HFFc6 (cell line): ENCODE data around the gene TIMP2. TPM values are rescaled to one million over a fixed set of nuclear protein-coding genes. Genes with fewer than 3 reads are reported as not detected.

ENCODE experiments used
- DNase-seq: peaks from one replicate; pipeline ENCODE4 v3.0.0-alpha.2; 2018
- H3K27ac Mint-ChIP-seq: 2 replicates; pipeline ENCODE4 v1.8.0; 2020; ENCODE audit warnings: mild to moderate bottlenecking, mixed read lengths
- H3K27me3 Mint-ChIP-seq: 2 replicates; pipeline ENCODE4 v1.8.0; 2021; ENCODE audit warnings: mild to moderate bottlenecking, moderate library complexity, mixed read lengths; ENCODE audit not compliant: insufficient read depth
- H3K36me3 Mint-ChIP-seq: 2 replicates; pipeline ENCODE4 v1.8.0; 2021; ENCODE audit warnings: low read depth, mixed read lengths
- H3K4me1 Mint-ChIP-seq: 2 replicates; pipeline ENCODE4 v1.8.0; 2020; ENCODE audit warnings: low read depth, mixed read lengths
- H3K4me3 Mint-ChIP-seq: 2 replicates; pipeline ENCODE4 v1.8.0; 2020; ENCODE audit warnings: mild to moderate bottlenecking, moderate library complexity, mixed read lengths
- H3K9me3 Mint-ChIP-seq: 2 replicates; pipeline ENCODE4 v1.8.0; 2020; ENCODE audit warnings: mild to moderate bottlenecking, mixed read lengths
- CTCF ChIP-seq: fragments of 200-600 bp; sonication (generic); IDR thresholded peaks from 2 replicates; pipeline ENCODE4 v1.5.0; 2021; ENCODE audit warnings: antibody characterized with exemption, mild to moderate bottlenecking
- total RNA-seq, 6 experiments: library from RNA; stranded (reverse); fragmentation: NEBNext Ultra II Directional; extraction: Animal tissue kit (Norgen Biotek cat#: 25700); gene quantifications; 2 replicates in 1 of 6; 3 replicates in 5 of 6; pipeline ENCODE4 v1.2.3, GENCODE V29; 2021

Gene TIMP2
- total RNA-seq, 6 experiments from 2014 or later = 547 to 705 (median 601) TPM

- H3K27me3 Mint-ChIP-seq = peaks cover 3% of the 10 kb centered on the region
- peak overlapping the region; percentile 48; the same call in 1 of the 2 replicates for H3K27ac Mint-ChIP-seq
- H3K9me3 Mint-ChIP-seq = no peaks in the 10 kb centered on the region
- H3K4me3 Mint-ChIP-seq = peak overlapping the region; percentile 94
- H3K4me1 Mint-ChIP-seq = peaks cover 53% of the 10 kb centered on the region
- DNase-seq = peak; percentile 15
- no peak for TF ChIP-seq CTCF
- peaks cover 4% of the 10 kb centered on the region; the same call in 1 of the 2 replicates for H3K36me3 Mint-ChIP-seq
Observed at GRCh38 chr17:78924481-78925151, 571 bp downstream of the TIMP2 start.

GRCh38 chr17:78923660-78924453 lies 1.3 kb downstream of the TIMP2 start:
- H3K27me3 Mint-ChIP-seq = peaks cover 3% of the 10 kb centered on the region
- no peaks in the 10 kb centered on the region for H3K9me3 Mint-ChIP-seq
- H3K4me3 Mint-ChIP-seq = peak overlapping the region; percentile 94
- no peak for TF ChIP-seq CTCF
- H3K36me3 Mint-ChIP-seq = peaks cover 4% of the 10 kb centered on the region; the same call in 1 of the 2 replicates
- peaks cover 54% of the 10 kb centered on the region for H3K4me1 Mint-ChIP-seq
- DNase-seq = no peak
- peak overlapping the region; percentile 72 for H3K27ac Mint-ChIP-seq

- no peak for DNase-seq
- Mint-ChIP-seq H3K27ac (peak overlapping the region; percentile 72; the same call in 1 of the 2 replicates), H3K27me3 (peaks cover 3% of the 10 kb centered on the region), H3K4me3 (peak overlapping the region; percentile 94), H3K4me1 (peaks cover 59% of the 10 kb centered on the region), H3K36me3 (peaks cover 4% of the 10 kb centered on the region; the same call in 1 of the 2 replicates), H3K9me3 (no peaks in the 10 kb centered on the region)
- no peak for TF ChIP-seq CTCF
Observed at GRCh38 chr17:78922816-78923498, 2.2 kb downstream of the TIMP2 start.

GRCh38 chr17:78921437-78921971 lies 3.7 kb downstream of the TIMP2 start:
- Mint-ChIP-seq H3K4me1 (peaks cover 68% of the 10 kb centered on the region), H3K27me3 (peaks cover 3% of the 10 kb centered on the region), H3K36me3 (peaks cover 4% of the 10 kb centered on the region; the same call in 1 of the 2 replicates), H3K27ac (peak overlapping the region; percentile 53), H3K4me3 (peak overlapping the region; percentile 86), H3K9me3 (no peaks in the 10 kb centered on the region)
- no peak for TF ChIP-seq CTCF
- DNase-seq = no peak

- Mint-ChIP-seq H3K27ac (peak overlapping the region; percentile 51), H3K4me3 (peak overlapping the region; percentile 86; the same call in 1 of the 2 replicates), H3K9me3 (no peaks in the 10 kb centered on the region), H3K4me1 (peaks cover 71% of the 10 kb centered on the region), H3K27me3 (peaks cover 3% of the 10 kb centered on the region), H3K36me3 (peaks cover 11% of the 10 kb centered on the region; the same call in 1 of the 2 replicates)
- no peak for DNase-seq
- no peak for TF ChIP-seq CTCF
Observed at GRCh38 chr17:78920528-78920927, 4.7 kb downstream of the TIMP2 start.
